AG04450 (cell line): ENCODE data around the gene ERCC5. TPM values are rescaled to one million over a fixed set of nuclear protein-coding genes. Genes with fewer than 3 reads are reported as not detected.
A peak's percentile ranks its signal among the peaks of the same experiment; 100 is the strongest.

Experiments
- CTCF ChIA-PET: fragments of 300-600, 350-600 bp; formaldehyde crosslinking; extraction: SDS; loops from one replicate; lab custom pipeline; 2022; ENCODE audit warnings: antibody characterized with exemption, inconsistent platforms; lab: Charles Lee
- POLR2A ChIA-PET: fragments of 350-600 bp; formaldehyde crosslinking; extraction: SDS; loops from one replicate; lab custom pipeline; 2021; ENCODE audit warnings: antibody characterized with exemption, inconsistent platforms; lab: Yijun Ruan, JAX
- DNase-seq: peaks from one replicate; pipeline ENCODE4 v3.0.0-alpha.2; 2011; ENCODE audit warnings: low read depth, low spot score
- H3K27ac ChIP-seq: one replicate; pipeline ENCODE4 v1.5.1; 2012; ENCODE audit warnings: low read depth, low read length, control low read depth
- H3K27me3 ChIP-seq: one replicate; pipeline ENCODE4 v1.6.0; 2012; ENCODE audit warnings: low read length; ENCODE audit not compliant: control insufficient read depth, insufficient read depth
- H3K4me3 ChIP-seq: 2 replicates; pipeline ENCODE4 v1.5.1; 2011; ENCODE audit warnings: mild to moderate bottlenecking, low read depth, low read length, control low read depth
- H3K9me3 ChIP-seq: 2 replicates; pipeline ENCODE4 v1.5.1; 2012; ENCODE audit warnings: low read length; ENCODE audit not compliant: control insufficient read depth, insufficient read depth
- CTCF ChIP-seq: IDR thresholded peaks from 2 replicates; pipeline ENCODE4 v1.5.1; 2011; ENCODE audit warnings: low read depth, low read length, control low read depth, inconsistent platforms
- polyA plus RNA-seq: library from polyadenylated mRNA; depleted of rRNA; stranded (reverse); fragments of >200 nt; gene quantifications from 2 replicates; pipeline ENCODE4 v1.2.3, GENCODE V29; 2011

The ERCC5 gene
- polyA plus RNA-seq, 1 experiment = 47.6 TPM

DNA sequence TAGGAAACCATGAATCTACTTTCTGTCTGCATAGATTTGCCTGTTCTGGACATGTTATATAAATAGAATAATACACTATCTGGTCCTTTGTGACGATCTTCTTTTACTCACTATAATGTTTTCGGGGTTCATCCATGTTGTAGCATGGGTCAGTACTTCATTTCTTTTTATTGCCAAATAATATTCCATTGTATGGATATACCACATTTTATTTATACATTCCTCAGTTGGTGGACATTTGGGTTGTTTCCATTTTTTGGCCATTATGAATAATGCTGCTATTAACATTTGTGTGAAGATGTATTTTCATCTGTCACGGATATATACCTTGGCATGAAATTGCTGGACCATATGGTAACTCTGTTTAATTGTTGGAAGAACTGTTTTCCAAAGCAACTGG, 40.2 kb upstream of the ERCC5 start:
- Histone ChIP-seq H3K4me3 (no peak overlapping the region), H3K9me3 (peaks cover 6% of the 10 kb centered on the region), H3K27ac (no peak overlapping the region), H3K27me3 (no peaks in the 10 kb centered on the region)
- CTCF ChIA-PET = interaction anchor here (1.3 kb wide), 1 partner anchor 226 kb away, joined by 3 read pairs; no protein-coding TSS in a partner anchor
- no peak for TF ChIP-seq CTCF
- POLR2A ChIA-PET = no interaction called here
- no peak for DNase-seq

DNA sequence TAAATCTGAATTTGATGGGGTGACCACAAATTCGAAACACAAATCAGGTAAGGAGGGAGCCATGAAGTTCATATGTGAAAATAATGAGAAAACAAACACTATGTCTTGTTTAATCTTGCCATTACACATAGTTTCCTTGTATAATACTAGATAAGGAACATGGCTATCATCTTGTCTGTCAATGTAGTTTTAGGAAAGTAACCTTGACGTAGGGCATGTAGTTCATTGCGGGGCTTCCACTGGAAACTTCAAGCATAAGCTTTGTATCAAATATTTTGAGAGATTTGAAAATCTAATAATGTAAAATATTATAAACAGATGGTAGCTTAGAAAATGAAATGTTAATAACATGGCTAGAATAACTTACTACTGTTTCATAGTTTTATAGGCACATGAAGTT, 38.1 kb upstream of the ERCC5 start:
- DNase-seq = no peak
- Histone ChIP-seq H3K27ac (no peak overlapping the region), H3K4me3 (no peak overlapping the region), H3K27me3 (no peaks in the 10 kb centered on the region), H3K9me3 (peaks cover 8% of the 10 kb centered on the region)
- no peak for TF ChIP-seq CTCF
- POLR2A ChIA-PET = no interaction called here
- CTCF ChIA-PET = interaction anchor here (0.6 to 1.5 kb wide), 3 partner anchors 10 to 34 kb away, joined by 3 read pairs; partner anchors contain the start of gene POGLUT2

GRCh38 chr13:102812611-102813287, 33.1 kb upstream of the ERCC5 start:
- DNase-seq = no peak
- no peak for TF ChIP-seq CTCF
- peaks cover 8% of the 10 kb centered on the region for H3K9me3 ChIP-seq
- ChIA-PET POLR2A (no interaction called here), CTCF (interaction anchor here (1.1 to 1.6 kb wide), 2 partner anchors 13 to 58 kb away, joined by 3 to 10 read pairs; partner anchors contain the start of genes BIVM and POGLUT2)
- no peaks in the 10 kb centered on the region for H3K27me3 ChIP-seq
- H3K27ac ChIP-seq = peak overlapping the region; percentile 42
- H3K4me3 ChIP-seq = 0 out of 2 replicates have a peak overlapping the region, but pooled peaks have one; percentile 8

- Histone ChIP-seq H3K4me3 (no peak overlapping the region), H3K27me3 (no peaks in the 10 kb centered on the region), H3K27ac (no peak overlapping the region), H3K9me3 (peaks cover 8% of the 10 kb centered on the region)
- ChIA-PET CTCF (interaction anchor here (0.7 to 1.6 kb wide), 3 partner anchors 13 to 56 kb away, joined by 3 to 10 read pairs (median 3); partner anchors contain the start of genes BIVM and POGLUT2), POLR2A (no interaction called here)
- DNase-seq = no peak
- no peak for TF ChIP-seq CTCF
Measured at GRCh38 chr13:102814025-102814607, 31.7 kb upstream of the ERCC5 start.

DNA sequence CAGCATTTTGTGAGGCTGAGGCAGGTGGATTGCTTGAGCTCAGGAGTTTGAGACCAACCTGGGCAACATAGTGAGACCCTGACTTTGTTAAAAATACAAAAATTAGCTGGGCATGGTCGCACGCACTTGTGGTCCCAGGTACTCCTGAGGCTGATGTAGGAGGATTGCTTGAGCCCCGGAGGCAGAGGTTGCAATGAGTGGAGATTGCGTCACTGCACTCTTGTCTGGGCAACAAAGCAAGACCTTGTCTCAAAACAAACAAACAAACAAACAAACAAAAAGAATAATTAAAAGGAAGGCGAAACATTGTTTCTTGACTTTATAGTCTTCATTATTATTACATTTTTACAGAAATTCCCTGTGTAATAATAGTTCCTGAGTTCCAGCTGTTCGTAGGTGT, 31.0 kb upstream of the ERCC5 start:
- no peak for TF ChIP-seq CTCF
- ChIA-PET POLR2A (no interaction called here), CTCF (interaction anchor here (1.2 kb wide), 1 partner anchor 14 kb away, joined by 3 read pairs; no protein-coding TSS in a partner anchor)
- H3K27me3 ChIP-seq = no peaks in the 10 kb centered on the region
- H3K27ac ChIP-seq = no peak overlapping the region
- no peak overlapping the region for H3K4me3 ChIP-seq
- DNase-seq = no peak
- H3K9me3 ChIP-seq = peaks cover 5% of the 10 kb centered on the region
